GM18870 (cell line): Measurements from ENCODE around the gene OTOP3.
"Not testable (repeated sequence)": the region's sequence is repeated elsewhere in the genome, so short reads cannot be mapped to it uniquely, and the experiment has no call there.

Experiments
- ATAC-seq: cut with Tn5 transposase; IDR thresholded peaks from one replicate; pipeline ENCODE4 v1.9.1; 2021; ENCODE audit warnings: moderate library complexity; ENCODE audit not compliant: unreplicated experiment

The OTOP3 gene, protein sequence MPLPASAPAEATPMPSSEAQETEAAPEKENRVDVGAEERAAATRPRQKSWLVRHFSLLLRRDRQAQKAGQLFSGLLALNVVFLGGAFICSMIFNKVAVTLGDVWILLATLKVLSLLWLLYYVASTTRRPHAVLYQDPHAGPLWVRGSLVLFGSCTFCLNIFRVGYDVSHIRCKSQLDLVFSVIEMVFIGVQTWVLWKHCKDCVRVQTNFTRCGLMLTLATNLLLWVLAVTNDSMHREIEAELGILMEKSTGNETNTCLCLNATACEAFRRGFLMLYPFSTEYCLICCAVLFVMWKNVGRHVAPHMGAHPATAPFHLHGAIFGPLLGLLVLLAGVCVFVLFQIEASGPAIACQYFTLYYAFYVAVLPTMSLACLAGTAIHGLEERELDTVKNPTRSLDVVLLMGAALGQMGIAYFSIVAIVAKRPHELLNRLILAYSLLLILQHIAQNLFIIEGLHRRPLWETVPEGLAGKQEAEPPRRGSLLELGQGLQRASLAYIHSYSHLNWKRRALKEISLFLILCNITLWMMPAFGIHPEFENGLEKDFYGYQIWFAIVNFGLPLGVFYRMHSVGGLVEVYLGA

DNA sequence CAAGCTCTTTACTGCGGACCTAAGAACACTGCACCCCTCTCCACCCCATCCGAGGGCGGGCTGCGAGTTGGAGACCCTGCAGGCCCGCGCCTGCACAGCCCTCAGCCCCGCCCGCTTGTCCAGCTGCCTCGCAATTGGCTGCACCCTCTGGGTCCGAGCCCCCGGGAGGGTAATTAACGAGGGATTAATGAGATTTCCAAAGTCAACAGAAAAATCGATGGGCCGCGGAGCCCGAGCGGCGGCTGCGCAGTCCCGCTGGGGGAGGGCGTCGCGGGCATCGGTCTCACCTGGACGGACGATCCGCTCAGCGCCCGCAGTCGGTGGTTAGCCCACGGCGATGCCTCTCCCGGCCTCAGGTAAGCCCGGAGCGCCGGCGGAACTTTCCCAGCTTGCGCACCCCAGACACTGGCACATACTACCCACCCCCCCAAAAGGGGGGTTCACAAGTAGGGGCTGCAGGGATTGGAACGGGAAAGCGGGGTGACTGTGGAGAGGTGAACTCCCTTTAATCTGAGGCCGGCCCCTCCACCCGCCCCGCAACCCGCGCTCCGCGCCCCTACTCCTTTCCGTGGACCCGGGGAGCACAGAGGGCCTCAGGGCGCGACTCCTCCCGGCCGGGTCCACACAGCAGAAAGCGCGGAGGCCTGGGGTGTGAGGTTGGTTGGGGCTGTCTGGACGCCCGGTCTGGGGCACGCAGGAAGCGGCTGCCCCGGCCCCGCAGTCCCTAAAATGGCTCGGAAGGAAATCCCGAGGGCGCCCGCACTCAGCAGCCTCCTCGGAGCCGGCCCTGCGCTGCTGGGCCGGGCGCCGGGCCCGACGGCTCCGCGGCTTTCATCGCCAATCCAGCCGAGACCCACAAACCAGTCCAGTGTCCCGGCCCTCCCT lies at the start of gene OTOP3:
Gene OTOP3, plus strand, starts transcription at position 314 of the 885 bp plus-strand sequence. Its CDS starts 24 bp downstream, at position 338.
- ATAC-seq = no peak

DNA sequence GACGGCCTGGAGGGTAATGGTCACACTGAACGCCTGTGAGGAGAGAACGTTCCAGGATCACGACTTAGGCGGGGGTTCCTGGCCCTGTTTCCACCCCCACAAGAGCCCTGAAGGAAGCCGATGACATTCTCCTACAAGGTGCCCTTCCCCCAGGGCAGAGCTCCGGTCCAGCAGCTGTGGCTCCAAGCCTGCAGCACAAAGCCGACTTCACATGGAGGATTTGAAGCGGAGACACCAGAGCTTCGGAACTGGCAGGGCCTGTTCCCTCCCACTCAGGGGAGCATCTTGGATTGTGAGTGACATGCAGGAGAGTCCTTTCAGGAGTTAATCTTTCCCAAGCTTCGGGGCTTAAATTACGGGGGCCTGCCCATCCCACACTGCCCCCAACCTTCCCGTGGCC lies 47.2 kb upstream of the OTOP3 start:
- ATAC-seq = no peak

GRCh38 chr17:74890554-74890953 lies 45.1 kb upstream of the OTOP3 start:
- no peak for ATAC-seq

GRCh38 chr17:74892013-74892841 lies 43.5 kb upstream of the OTOP3 start:
- ATAC-seq = no peak

- ATAC-seq = no peak
Observed at GRCh38 chr17:74892974-74893911, 42.5 kb upstream of the OTOP3 start, which contains the start of gene FADS6. TSS of gene FADS6 (minus strand) at chr17:74893633. CDS start at chr17:74893595, 38 bp downstream.

DNA sequence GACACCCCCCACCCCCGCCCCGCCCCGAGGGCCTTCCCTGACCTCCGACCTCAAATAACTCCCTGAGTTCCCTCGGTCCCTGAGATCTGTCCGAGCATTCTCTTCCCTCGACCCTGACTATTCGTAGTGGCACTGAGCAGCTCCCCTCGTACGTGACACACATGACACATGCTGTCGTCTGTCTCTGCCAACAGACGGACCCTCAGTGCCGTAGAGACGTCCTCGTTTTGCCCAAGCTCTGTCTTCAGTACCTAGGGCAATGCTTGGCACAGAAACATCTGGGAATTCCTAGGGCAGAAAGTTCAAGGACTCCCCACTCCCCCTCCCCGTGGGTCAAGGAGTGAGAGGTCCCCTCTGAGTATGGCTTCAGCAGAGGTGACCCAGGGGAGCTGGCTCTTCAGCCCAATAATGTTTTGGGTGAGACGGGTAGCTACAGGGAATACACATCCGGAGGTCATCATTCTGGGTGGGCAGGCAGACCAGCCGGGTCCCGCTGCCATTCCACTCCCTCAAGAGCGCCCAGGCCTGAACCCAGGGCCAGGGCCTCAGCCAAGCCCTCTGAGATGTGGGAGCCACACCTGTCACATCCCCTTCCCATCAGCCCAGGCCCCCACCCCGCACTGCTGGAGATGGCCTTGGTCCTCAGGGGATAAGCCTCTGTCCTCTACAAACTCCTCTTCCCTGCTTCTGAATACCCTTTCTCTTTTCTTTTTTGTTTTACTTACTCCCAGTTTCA lies 41.6 kb upstream of the OTOP3 start:
- ATAC-seq = no peak

- ATAC-seq = no peak
Observed at GRCh38 chr17:74898376-74898946, 37.2 kb upstream of the OTOP3 start.

DNA sequence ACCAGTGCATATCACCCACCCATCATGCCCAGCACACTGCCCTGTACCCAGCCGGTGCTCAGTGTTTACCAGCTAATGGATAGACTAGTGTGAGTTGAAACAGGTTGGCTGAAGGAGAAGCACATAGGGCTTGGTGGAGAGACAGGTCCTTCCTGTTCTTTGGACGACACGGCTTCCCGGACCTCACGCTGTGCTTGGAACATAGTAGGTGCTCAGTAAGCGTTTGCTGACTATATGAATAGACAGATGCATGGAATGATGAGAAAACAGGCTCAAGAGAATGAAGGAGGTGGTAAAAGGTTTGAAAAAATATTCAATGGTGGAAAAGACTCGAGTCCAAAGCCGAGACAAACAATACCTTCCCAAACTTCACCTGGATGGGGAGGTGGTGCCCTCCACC lies 35.5 kb upstream of the OTOP3 start:
- ATAC-seq = no peak

DNA sequence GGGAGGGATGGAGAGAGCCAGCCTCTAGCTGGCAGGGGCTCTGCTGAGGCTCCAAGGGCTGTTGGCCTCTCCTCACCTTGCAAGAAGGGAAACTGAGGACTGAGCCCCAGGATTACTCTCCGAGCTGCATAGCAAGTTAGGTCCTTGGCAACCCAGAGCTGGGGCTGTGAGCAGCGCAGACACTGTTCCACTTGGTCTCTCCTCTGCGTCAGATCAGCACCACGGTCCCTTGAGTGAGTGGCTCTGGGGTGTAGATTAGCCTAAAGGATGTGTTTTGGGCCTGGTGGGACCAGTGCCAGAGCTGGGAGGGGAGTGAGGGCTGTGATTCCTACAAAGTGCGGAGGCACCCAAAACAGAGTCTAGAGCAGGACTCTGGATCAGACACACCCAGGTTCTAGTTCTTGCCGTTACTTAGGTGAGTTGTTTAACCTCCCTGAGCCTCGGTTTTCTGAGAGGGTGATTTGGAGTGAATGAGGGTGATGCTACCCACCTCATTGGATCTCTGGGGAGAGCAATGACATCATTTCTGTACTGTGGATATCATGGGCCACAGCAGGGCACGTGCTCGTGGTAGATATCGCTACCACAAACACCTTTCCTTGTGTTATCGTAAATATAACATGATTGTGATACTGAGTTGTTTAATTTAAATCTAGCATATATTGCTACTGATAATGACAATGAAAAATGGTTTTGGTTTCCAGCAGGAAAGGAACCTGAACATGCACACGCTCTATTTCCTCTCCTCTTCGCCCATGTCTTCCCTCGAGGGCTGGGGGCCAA lies 34.2 kb upstream of the OTOP3 start:
- no peak for ATAC-seq

DNA sequence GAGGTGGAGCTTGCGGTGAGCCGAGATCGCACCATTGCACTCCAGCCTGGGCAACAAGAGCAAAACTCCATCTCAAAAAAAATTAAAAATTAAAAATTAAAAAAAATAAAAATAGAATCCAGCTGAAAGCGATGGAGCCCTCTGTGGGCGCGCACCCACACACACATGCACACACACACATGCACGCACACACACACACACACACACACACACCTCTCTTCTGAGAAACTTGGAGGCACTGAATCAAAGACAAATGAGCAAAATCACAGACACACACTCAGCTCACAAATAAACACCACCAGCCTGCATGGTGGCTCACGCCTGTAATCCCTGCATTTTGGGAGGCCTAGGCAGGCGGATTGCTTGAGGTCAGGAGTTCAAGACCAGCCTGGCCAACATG lies 32.7 kb upstream of the OTOP3 start:
- ATAC-seq = no peak

- no peak for ATAC-seq
Observed at GRCh38 chr17:74903671-74904070, 32.0 kb upstream of the OTOP3 start.

GRCh38 chr17:74904687-74905409 lies 30.9 kb upstream of the OTOP3 start:
- ATAC-seq = no peak

DNA sequence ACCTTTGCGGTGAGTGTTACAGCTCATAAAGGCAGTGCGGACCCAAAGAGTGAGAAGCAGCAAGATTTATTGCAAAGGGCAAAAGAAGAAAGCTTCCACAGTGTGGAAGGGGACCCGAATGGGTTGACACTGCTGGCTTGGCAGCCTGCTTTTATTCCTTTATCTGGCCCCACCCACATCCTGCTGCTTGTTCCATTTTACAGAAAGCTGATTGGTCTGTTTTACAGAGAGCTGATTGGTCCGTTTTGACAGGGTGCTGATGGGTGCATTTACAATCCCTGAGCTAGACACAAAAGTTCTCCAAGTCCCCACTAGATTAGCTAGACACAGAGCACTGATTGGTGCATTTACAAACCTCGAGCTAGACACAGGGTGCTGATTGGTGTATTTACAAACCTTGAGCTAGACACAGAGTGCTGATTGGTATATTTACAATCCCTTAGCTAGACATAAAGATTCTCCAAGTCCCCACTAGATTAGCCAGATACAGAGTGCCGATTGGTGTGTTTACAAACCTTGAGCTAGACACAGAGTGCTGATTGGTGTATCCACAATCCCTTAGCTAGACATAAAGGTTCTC lies 29.4 kb upstream of the OTOP3 start:
- ATAC-seq = not testable (repeated sequence)

DNA sequence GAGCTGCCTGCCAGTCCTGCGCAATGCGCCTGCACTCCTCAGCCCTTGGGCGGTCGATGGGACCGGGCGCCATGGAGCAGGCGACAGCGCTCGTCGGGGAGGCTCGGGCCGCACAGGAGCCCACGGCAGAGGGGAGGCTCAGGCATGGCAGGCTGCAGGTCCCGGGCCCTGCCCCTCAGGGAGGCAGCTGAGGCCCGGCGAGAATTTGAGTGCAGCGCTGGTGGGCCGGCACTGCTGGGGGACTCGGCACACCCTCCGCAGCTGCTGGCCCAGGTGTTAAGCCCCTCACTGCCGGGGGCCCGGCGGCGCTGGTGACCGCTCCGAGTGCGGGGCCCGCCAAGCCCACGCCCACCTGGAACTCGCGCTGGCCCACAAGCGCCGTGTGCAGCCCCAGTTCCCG lies 28.7 kb upstream of the OTOP3 start:
- ATAC-seq = no peak

GRCh38 chr17:74909097-74909496 lies 26.6 kb upstream of the OTOP3 start:
- not testable (repeated sequence) for ATAC-seq

DNA sequence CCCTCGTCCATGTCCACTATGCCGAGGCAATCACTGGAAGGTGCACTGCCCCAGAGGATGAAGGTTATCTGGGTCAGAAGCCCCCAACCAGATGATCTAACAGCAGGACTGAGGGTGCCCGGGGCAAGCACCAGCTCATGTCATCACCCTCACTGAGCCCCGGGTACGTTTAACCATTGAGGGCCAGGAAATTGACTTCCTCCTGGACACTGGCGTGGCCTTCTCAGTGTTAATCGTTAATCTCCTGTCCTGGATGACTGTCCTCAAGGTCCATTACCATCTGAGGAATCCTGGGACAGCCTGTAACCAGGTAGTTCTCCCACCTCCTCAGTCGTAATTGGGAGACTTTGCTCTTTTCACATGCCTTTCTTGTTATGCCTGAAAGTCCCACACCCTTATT lies 24.3 kb upstream of the OTOP3 start:
- ATAC-seq = not testable (repeated sequence)
